HEK293 (cell line): Measurements from ENCODE around the gene FAM181A.

Source experiments
- CTCF ChIA-PET: fragments of 350-600 bp; formaldehyde crosslinking; extraction: SDS; loops from one replicate; lab custom pipeline; 2021; ENCODE audit warnings: antibody characterized with exemption; lab: Yijun Ruan, JAX
- POLR2A ChIA-PET: fragments of 300-600 bp; formaldehyde crosslinking; extraction: SDS; loops from one replicate; lab custom pipeline; 2020; ENCODE audit warnings: antibody characterized with exemption, inconsistent platforms; lab: Yijun Ruan, JAX
- H3K27ac ChIP-seq: fragments of 200-500 bp; sonication (Bioruptor generic); 2 replicates; pipeline ENCODE4 v1.5.1; 2014; ENCODE audit warnings: low read depth, low read length, control low read depth, inconsistent platforms; ENCODE audit errors: extremely low read depth
- H3K36me3 ChIP-seq, 2 experiments: fragments of 200-500 bp in 1 of 2; sonication (Bioruptor generic) in 1 of 2; 1 replicate in 1 of 2; 2 replicates in 1 of 2; pipeline ENCODE4 v1.5.1; 2014 to 2017; ENCODE audit warnings: inconsistent platforms in 2 of 2, low read length in 2 of 2; ENCODE audit not compliant: control insufficient read depth in 2 of 2, insufficient read depth in 1 of 2
- H3K4me1 ChIP-seq: fragments of 200-500 bp; sonication (Bioruptor generic); 2 replicates; pipeline ENCODE4 v1.5.1; 2014; ENCODE audit warnings: mild to moderate bottlenecking, low read length, inconsistent platforms; ENCODE audit not compliant: control insufficient read depth, insufficient read depth
- H3K4me3 ChIP-seq: 2 replicates; pipeline ENCODE4 v1.5.1; 2011; ENCODE audit warnings: low read depth, mild to moderate bottlenecking, control low read depth, low read length, moderate library complexity
- H3K9me3 ChIP-seq: fragments of 200-500 bp; sonication (Bioruptor generic); 2 replicates; pipeline ENCODE4 v1.5.1; 2014; ENCODE audit warnings: low read depth, low read length, inconsistent platforms; ENCODE audit not compliant: control insufficient read depth, insufficient read depth
- AEBP2 ChIP-seq: fragments of 450-650 bp; formaldehyde crosslinking; IDR thresholded peaks from 2 replicates; pipeline ENCODE4 v1.5.1; 2016; ENCODE audit warnings: missing biosample characterization, missing genetic modification characterization, borderline replicate concordance
- BCL11A ChIP-seq: fragments of 450-650 bp; formaldehyde crosslinking; IDR thresholded peaks from 2 replicates; pipeline ENCODE4 v1.5.1; 2016; ENCODE audit warnings: low read depth, missing biosample characterization, missing genetic modification characterization
- BCL11B ChIP-seq: fragments of 450-650 bp; formaldehyde crosslinking; IDR thresholded peaks from 2 replicates; pipeline ENCODE4 v1.5.1; 2016; ENCODE audit warnings: low read depth, missing biosample characterization, missing genetic modification characterization
- CTCF ChIP-seq: fragments of 450-650 bp; formaldehyde crosslinking; IDR thresholded peaks from 2 replicates; pipeline ENCODE4 v1.5.1; 2016; ENCODE audit warnings: missing biosample characterization, missing genetic modification characterization
- KLF9 ChIP-seq: fragments of 450-650 bp; formaldehyde crosslinking; IDR thresholded peaks from 2 replicates; pipeline ENCODE4 v1.5.1; 2016; ENCODE audit warnings: missing biosample characterization, missing genetic modification characterization, low read depth
- MEIS1 ChIP-seq: sonication (generic); formaldehyde crosslinking; IDR thresholded peaks from 2 replicates; pipeline ENCODE4 v1.8.1; 2022; ENCODE audit warnings: missing genetic modification reagents, mild to moderate bottlenecking, borderline replicate concordance
- PBX3 ChIP-seq: sonication (generic); formaldehyde crosslinking; IDR thresholded peaks from 2 replicates; pipeline ENCODE4 v1.8.1; 2022; ENCODE audit warnings: mild to moderate bottlenecking, moderate library complexity, missing genetic modification reagents
- PRDM1 ChIP-seq: fragments of 450-650 bp; formaldehyde crosslinking; IDR thresholded peaks from 2 replicates; pipeline ENCODE4; 2016; ENCODE audit warnings: missing biosample characterization, missing genetic modification characterization
- SP3 ChIP-seq: fragments of 450-650 bp; formaldehyde crosslinking; IDR thresholded peaks from 2 replicates; pipeline ENCODE4 v1.5.1; 2016; ENCODE audit warnings: missing biosample characterization, missing genetic modification characterization
- ZBTB11 ChIP-seq: fragments of 450-650 bp; formaldehyde crosslinking; conservative IDR thresholded peaks from 2 replicates; pipeline ENCODE4 v1.5.1; 2016; ENCODE audit warnings: low read depth, missing biosample characterization, missing genetic modification characterization
- ZBTB44 ChIP-seq: fragments of 450-650 bp; IDR thresholded peaks from 2 replicates; pipeline ENCODE4 v1.5.1; 2018; ENCODE audit warnings: missing biosample characterization, mild to moderate bottlenecking, missing genetic modification characterization
- ZBTB8A ChIP-seq: fragments of 450-650 bp; formaldehyde crosslinking; IDR thresholded peaks from 2 replicates; pipeline ENCODE4 v1.5.1; 2016; ENCODE audit warnings: missing biosample characterization, missing genetic modification characterization
- ZNF10 ChIP-seq: fragments of 450-650 bp; formaldehyde crosslinking; IDR thresholded peaks from 2 replicates; pipeline ENCODE4 v1.5.1; 2017; ENCODE audit warnings: missing biosample characterization, missing genetic modification characterization
- ZNF138 ChIP-seq: fragments of 450-650 bp; formaldehyde crosslinking; IDR thresholded peaks from 2 replicates; pipeline ENCODE4 v1.5.1; 2016; ENCODE audit warnings: missing biosample characterization, missing genetic modification characterization, borderline replicate concordance
- ZNF140 ChIP-seq: fragments of 450-650 bp; formaldehyde crosslinking; IDR thresholded peaks from 2 replicates; pipeline ENCODE4 v1.5.1; 2016; ENCODE audit warnings: missing biosample characterization, missing genetic modification characterization
- ZNF184 ChIP-seq: fragments of 450-650 bp; IDR thresholded peaks from 2 replicates; pipeline ENCODE4 v1.5.1; 2018; ENCODE audit warnings: missing biosample characterization, mild to moderate bottlenecking, missing genetic modification characterization
- ZNF221 ChIP-seq: fragments of 450-650 bp; formaldehyde crosslinking; IDR thresholded peaks from 2 replicates; pipeline ENCODE4 v1.5.1; 2017; ENCODE audit warnings: missing biosample characterization, missing genetic modification characterization, borderline replicate concordance
- ZNF639 ChIP-seq: fragments of 450-650 bp; formaldehyde crosslinking; IDR thresholded peaks from 2 replicates; pipeline ENCODE4 v1.5.1; 2016; ENCODE audit warnings: missing biosample characterization, missing genetic modification characterization
- ZNF692 ChIP-seq: fragments of 450-650 bp; formaldehyde crosslinking; IDR thresholded peaks from 2 replicates; pipeline ENCODE4 v1.5.1; 2016; ENCODE audit warnings: missing biosample characterization, missing genetic modification characterization
- ZNF768 ChIP-seq: fragments of 450-650 bp; formaldehyde crosslinking; IDR thresholded peaks from 2 replicates; pipeline ENCODE4 v1.5.1; 2018; ENCODE audit warnings: missing biosample characterization, mild to moderate bottlenecking, missing genetic modification characterization

The FAM181A gene

GRCh38 chr14:93974299-93974698, 47.2 kb downstream of the FAM181A start:
- no peaks in the 10 kb centered on the region for H3K4me1 ChIP-seq
- POLR2A ChIA-PET, result no interaction called here
- H3K36me3 ChIP-seq, result no peaks in the 10 kb centered on the region
- no peak overlapping the region for H3K4me3 ChIP-seq
- no peak overlapping the region for H3K27ac ChIP-seq
- no peaks in the 10 kb centered on the region for H3K9me3 ChIP-seq
- TF ChIP-seq ZBTB8A (tag by site-specific recombination), result no peak
- TF ChIP-seq ZBTB11 (tag by site-specific recombination), result no peak
- no peak for TF ChIP-seq ZBTB44 (tag by site-specific recombination)
- no peak for TF ChIP-seq SP3 (tag by site-specific recombination)
- TF ChIP-seq ZNF10 (tag by site-specific recombination), result no peak
- TF ChIP-seq ZNF639 (tag by site-specific recombination), result no peak
- TF ChIP-seq ZNF768 (tag by site-specific recombination), result no peak
- no peak for TF ChIP-seq ZNF138
- no peak for TF ChIP-seq KLF9
- TF ChIP-seq CTCF, result no peak
- no peak for TF ChIP-seq PBX3 (CRISPR knock-in tag)
- no peak for TF ChIP-seq BCL11A
- no peak for TF ChIP-seq ZNF184 (tag by site-specific recombination)
- no peak for TF ChIP-seq ZNF692 (tag by site-specific recombination)
- TF ChIP-seq ZNF221 (tag by site-specific recombination), result no peak
- TF ChIP-seq MEIS1 (CRISPR knock-in tag), result no peak
- TF ChIP-seq BCL11B (tag by site-specific recombination), result no peak
- no peak for TF ChIP-seq ZNF140
- TF ChIP-seq PRDM1, result no peak
- TF ChIP-seq AEBP2 (tag by site-specific recombination), result no peak
- TF ChIP-seq, all 188 proteins: peak for 0
- CTCF ChIA-PET, result interaction anchor here (0.8 to 1.6 kb wide), 3 partner anchors 11 to 35 kb away, joined by 3 to 6 read pairs (median 3); no protein-coding TSS in a partner anchor
